ENCODE measurements around the gene ERP27.

Gene ERP27

DNA sequence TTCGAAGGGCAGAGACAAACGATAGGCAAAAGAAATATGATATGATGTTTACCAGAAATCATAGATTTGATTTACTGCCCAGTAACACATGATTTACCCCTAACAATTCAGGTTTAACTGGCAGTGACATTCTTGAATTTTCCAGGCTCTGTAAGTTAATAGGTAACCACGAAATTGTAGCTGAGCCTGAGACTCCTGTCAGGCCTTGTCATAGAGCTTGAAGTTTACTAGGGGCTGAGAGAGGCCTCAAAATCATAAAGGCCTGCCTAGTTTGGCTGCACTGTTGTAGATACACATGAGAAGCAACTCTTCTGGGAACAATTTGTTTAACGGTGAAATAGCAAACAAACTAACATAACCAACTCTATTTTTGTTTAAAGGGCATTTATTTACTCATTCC is 3.3 kb downstream of the ERP27 start:
- DNase-seq: no peak

DNA sequence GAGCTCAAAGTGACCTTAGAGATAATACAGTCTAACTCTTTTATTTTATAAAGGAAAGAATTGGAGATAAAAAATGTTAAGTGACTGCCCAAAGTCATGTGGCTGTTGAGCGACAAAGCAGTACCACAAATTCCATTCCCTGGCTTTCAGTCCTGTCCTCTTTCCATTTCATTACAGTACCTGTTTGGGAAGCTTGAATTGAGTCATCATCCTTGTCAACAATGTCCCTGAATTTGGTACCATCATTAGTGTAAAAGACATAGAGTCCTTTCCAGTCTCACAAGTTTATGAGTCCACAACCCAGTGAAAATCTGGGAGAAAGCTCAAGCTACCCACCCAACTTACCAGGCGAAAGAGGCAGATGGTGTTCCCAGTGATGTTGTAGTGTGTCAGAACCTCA is 3.8 kb downstream of the ERP27 start:
- no peak for DNase-seq

DNA sequence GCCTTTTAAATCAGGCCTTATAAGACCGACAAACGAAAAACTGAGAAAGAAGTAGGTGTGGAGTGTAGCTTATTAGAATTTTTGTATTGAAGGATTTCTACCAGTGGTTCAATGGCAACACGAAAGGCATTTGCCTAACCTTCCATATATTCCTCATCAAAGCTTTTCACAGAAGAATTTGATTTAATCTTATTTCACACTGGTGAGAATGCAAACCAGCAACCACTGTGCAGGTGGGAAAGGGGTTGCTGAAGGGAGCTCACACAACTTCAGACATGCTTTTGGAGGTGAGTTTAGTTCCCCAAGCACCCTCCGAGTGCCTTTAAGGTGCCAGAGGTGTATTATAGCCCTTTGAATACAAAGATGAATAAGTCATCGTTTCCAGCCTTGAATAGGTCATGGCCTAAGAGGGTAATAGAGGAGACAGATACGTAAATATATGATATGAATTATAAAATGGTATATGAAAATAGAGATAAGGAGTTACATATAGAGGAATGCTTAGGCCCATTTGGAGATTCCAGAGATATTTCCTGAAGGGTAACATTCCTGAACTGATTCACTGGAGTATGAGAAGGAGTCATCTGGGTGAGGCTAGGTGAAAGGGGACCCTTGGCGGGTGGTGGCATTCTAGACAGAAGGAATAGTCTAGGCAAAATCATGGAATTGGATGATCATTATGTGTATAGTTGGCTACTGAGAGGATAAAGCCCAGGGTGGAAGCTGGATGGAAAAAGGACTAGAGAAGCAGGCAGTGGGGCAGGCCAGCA is 6.4 kb downstream of the ERP27 start:
- no peak for DNase-seq

DNA sequence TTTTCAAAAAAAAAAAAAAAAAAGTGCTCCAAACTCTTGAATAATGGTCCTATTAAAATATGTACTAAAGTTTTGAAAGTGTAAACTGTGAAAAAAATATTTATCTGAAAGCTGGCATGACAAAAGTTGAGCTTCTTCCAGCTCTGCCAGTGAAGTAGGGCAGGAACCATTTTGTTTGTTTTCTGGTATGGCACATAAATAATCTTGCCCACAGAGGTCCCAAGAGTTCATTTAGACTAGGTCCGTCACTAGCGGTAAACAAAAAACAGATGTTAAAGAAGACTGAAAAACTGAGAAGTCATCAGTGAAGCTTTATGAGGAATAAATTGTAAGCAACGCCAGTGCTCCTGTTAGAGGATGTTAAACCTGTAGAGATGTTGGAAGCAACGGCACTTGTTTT is 7.0 kb downstream of the ERP27 start:
- DNase-seq: no peak

- no peak for DNase-seq
Measured at GRCh38 chr12:14930299-14930698, 8.0 kb downstream of the ERP27 start.

GRCh38 chr12:14928931-14929330 is 9.4 kb downstream of the ERP27 start:
- no peak for DNase-seq

DNA sequence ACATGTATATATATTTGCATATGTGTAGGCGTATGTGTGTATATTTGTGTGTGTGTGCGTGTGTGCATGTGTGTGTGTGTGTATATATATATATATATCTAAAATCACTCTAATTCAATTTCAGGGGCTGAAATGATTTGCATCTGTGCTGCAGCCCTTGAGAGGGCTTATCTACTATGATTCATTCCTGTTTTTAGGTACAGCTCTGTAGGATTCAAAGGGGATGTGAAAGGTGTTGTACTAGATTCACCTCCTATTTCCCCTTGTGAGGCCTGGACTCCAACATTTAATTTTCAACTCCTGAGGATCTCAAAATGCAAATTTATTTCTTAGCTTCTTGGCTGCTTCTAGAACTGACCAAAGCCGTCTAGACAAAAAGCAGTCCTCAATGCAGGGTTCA is 11.1 kb downstream of the ERP27 start:
- no peak for DNase-seq

- DNase-seq: no peak
Measured at GRCh38 chr12:14924541-14924940, 13.8 kb downstream of the ERP27 start.

- no peak for DNase-seq
Measured at GRCh38 chr12:14923944-14924343, 14.4 kb downstream of the ERP27 start.

GRCh38 chr12:14921218-14921617 is 17.1 kb downstream of the ERP27 start:
- no peak for DNase-seq

- DNase-seq: no peak
Measured at GRCh38 chr12:14920475-14921126, 17.7 kb downstream of the ERP27 start.

GRCh38 chr12:14919455-14919854 is 18.9 kb downstream of the ERP27 start:
- DNase-seq: no peak

DNA sequence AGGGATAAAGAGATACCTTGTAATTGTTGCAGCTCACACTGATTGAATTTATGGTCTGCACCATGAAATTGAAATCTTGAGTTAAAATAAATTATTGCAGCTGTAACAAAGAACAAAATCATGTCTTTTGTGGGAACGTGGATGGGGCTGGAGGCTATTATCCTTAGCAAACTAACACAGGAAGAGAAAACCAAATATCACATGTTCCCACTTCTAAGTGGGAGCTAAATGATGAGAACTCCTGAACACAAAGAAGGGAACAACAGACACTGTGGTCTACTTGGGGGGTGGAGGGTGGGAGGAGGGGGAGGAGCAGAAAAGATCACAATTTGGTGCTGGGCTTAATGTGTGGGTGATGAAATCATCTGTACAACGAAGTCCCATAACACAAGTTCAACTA is 22.6 kb downstream of the ERP27 start:
- no peak for DNase-seq

GRCh38 chr12:14913381-14913781 is 25.0 kb downstream of the ERP27 start:
- no peak for DNase-seq

GRCh38 chr12:14911131-14911530 is 27.2 kb downstream of the ERP27 start:
- no peak for DNase-seq

- DNase-seq: no peak
Measured at GRCh38 chr12:14910090-14910915, 28.0 kb downstream of the ERP27 start.

- DNase-seq: no peak
Measured at GRCh38 chr12:14907953-14908352, 30.4 kb downstream of the ERP27 start.

DNA sequence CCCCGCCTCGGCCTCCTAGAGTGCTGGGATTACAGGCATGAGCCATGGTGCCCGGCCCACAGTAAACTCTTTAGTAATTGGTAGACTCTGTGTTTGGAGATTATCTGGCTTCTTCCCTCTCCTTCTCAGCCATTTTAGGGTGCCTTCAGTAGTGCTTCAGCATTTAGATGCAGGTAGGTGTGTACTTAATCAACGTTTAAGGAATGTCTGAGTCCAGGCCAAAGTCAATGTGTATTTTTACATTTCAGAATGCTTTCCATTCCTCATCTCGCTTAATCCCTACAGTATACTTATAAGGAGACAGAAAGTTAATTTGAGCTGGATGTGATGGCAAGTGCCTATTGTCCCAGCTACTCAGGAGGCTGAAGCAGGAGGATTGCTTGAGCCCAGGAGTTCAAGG is 32.2 kb downstream of the ERP27 start:
- no peak for DNase-seq

- DNase-seq: no peak
Measured at GRCh38 chr12:14905269-14906004, 32.9 kb downstream of the ERP27 start.

GRCh38 chr12:14904854-14905253 is 33.5 kb downstream of the ERP27 start:
- DNase-seq: no peak

GRCh38 chr12:14903386-14904098 is 34.8 kb downstream of the ERP27 start:
- no peak for DNase-seq

DNA sequence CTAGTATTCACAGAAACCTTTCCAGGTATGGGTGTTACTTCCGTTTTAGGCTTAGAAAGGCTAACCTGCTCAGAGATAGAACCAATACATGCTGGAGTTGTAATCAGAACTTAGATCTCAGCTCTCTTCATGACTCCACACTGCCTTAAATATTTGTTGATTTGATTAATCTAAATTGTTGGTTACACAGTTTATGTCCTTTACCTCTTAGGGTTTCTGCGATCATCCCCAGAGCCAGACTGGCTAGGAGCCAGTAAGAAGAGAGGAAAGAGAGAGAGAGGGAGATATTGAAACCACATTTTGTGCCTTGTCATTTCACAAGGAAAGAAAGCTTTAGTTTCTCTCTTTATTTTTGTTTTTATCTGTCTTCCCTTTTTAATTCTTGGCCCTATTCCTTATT is 35.9 kb downstream of the ERP27 start:
- no peak for DNase-seq

- no peak for DNase-seq
Measured at GRCh38 chr12:14901228-14901562, 37.1 kb downstream of the ERP27 start.
